Activated CD8-positive, alpha-beta memory T cell treated with anti-CD3 and anti-CD28 coated beads for 36 hours (primary cell): ENCODE measurements around the gene MACROD2. TPM values are rescaled to one million over a fixed set of nuclear protein-coding genes. Genes with fewer than 3 reads are reported as not detected.

Experiments used
- CTCF ChIA-PET: fragments of 350-600 bp; sonication (Branson Sonifier 250); formaldehyde crosslinking; loops from one replicate; lab custom pipeline; 2021; ENCODE audit warnings: antibody characterized with exemption; lab: Charles Lee
- POLR2A ChIA-PET: fragments of 350-600 bp; sonication (Branson Sonifier 250); formaldehyde crosslinking; loops from one replicate; lab custom pipeline; 2021; ENCODE audit warnings: antibody characterized with exemption; lab: Charles Lee
- total RNA-seq, 2 experiments: library from RNA; stranded (reverse); gene quantifications; one replicate each; pipeline ENCODE4 v1.2.3, GENCODE V29; 2021

The MACROD2 gene
- total RNA-seq, 2 experiments from 2014 or later: not detected

DNA sequence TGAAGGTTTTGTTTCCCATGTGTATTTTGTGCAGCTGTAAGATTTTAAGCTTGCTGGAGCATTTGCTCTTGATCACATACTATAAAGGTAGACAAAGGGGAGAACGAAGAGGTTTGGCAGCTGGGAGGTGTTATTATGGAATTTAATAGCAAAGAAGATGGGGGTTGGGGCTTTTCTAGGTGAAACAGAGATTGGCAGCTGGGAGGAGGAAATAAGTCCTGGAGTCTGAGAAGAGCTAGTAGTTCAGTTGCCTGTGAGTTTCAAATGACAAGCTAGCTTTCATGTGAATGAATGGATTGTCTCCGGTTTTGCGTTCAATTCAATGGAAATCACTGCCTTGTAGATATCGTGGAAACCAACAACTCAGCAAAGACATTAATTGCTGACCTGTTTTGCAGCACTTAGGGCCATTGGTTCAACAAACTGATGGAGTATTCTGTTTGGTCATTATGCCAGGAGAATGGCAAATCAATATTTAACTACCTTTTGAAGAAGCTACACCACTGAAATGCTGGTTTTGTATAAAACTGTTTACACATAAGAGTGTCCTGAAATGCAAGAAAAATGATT lies 380.2 kb downstream of the MACROD2 start:
- CTCF ChIA-PET: no interaction called here
- POLR2A ChIA-PET: no interaction called here

DNA sequence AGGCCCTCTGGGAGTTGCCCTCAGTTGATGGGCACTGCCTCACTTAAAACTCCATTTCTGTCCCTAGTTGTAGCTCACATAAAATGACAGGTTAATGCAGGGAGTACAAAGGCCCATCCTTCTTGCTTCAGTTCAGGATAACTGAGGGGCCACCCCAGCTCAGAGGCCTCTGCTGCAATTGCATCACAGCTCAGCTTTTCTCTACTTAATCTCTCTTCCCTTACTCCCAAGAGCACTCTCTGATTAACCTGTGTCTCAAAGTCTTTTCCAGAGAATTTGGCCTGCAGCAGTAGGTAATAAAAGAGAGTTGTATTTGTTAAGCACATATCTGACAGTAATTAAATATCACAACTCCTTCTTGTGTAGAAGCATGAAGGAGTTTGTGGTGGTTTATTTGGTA lies 383.0 kb downstream of the MACROD2 start:
- POLR2A ChIA-PET: no interaction called here
- CTCF ChIA-PET: no interaction called here

DNA sequence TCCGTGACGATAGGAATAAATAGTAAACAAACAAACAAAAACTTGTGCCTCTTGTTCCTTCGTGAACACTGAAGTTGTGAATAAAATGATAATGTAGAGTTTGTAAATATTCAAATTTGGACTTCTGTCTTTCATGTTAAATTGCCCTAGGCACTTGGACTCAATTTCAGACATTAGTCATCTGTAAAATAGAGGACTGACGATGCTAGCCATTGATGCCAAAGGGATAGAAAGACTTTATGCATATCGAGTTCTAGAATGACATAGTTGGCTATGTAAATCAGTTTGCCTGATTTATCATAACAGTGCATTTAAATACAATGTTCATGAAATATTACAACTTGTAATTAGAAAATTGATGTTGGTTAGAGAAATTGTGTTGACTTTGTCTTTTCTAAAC lies 388.0 kb downstream of the MACROD2 start:
- ChIA-PET CTCF (no interaction called here), POLR2A (no interaction called here)

DNA sequence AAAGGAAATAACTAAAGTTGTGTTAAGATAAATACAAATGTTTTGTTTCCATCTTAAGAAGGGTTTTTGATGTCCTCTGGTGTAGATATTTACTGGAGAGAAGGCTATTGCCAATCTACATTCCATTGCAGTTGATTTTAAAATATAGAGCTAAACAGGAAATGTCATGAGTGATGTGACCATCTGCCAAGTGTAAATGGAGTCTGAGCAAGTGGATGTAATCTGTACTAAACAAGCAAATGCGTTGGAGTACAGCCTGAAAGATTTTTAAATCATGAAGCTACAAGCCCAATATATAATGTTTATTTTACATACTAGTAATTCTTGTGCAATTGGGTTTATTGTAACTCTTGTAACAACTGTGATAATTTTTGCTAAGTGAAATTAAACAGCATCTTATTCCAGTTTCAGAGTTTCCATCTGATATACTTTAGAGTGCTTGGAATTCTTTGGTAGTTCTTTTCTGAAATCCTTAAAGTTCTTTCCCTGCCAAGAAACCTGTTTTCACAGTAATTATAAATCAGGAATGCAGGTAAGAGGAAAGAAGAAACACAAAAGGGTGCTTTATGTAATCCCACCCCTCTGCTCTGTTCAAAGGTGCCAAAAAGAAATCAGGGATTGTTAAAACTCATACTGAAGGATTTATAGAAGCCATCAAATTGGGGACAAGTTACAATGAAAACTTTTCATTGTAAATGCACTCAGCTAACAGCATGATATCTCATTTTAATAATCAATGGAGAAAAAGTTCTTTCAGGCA lies 389.3 kb downstream of the MACROD2 start:
- POLR2A ChIA-PET: no interaction called here
- CTCF ChIA-PET: no interaction called here

DNA sequence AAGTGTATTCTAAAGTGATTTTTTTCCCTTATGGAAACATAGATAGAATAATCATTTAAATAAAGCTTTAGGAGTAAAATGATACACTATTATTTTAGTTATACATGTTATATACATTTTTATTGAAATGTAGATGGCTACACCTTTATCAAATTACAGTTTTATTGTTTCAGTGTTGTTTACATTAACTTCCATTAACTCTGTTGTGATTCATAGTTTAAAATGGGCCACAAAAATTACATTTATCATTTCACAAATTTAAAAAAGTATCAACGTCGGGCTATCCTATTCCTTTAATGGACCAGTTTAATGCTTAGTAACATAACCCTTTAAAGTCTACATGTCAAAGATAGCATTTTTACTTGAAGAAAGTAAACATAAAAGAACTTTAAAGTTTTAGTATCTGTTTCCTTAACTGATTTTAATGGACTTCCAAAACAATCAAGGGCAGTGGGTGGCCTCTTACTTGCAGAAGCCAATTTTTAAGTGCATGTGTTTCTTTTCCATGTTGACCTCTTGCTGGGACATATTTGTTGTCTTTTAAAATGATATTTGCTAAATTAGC lies 389.9 kb downstream of the MACROD2 start:
- CTCF ChIA-PET: no interaction called here
- POLR2A ChIA-PET: no interaction called here

DNA sequence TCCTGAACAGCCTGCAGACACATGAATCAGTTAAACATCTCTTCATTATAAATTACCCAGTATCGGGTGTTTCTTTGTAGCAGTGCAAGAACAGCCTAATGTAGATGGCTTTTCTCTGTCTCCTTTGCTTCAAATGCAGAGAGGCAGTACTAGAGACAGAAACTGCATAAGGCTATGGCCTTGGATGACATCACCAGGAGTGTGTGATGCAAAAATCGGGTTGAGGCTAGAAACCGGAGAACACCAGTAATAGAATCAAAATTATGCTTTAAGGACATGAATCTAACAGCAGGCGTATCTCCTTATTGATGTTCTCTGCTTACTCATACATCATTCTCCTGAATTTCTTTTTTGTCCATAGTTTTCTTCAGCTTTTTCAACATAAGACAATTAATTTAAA lies 391.4 kb downstream of the MACROD2 start:
- POLR2A ChIA-PET: no interaction called here
- CTCF ChIA-PET: no interaction called here

DNA sequence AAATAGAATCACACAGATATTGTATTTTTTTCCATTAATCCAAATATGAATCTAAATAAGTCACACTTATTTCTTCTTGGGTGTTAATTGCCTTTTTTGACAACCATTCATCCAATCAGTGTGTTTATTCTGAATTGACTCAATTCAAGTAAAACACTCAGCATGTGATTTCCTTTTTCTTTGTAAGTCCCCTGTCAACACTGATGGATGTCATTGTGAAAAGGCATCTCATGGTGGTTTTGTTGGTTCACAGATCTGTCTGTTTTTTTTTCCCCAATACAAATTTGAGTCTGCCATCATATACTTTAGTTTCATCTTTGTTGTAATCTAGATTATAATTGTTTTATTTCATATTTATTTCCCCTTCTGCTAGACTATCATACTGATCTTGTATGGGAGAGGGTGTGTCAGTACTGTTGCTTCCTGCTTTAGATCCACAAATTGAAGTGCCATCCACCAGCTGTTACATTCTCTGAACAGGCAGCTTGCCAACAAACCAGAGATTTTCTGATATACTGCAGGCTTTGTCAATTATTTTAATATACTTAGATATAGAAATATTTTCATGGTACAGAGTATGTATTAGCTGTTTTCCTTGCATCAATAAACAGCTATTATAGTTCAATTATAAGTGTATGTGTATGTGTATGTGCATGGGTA lies 406.3 kb downstream of the MACROD2 start:
- CTCF ChIA-PET: no interaction called here
- POLR2A ChIA-PET: no interaction called here

DNA sequence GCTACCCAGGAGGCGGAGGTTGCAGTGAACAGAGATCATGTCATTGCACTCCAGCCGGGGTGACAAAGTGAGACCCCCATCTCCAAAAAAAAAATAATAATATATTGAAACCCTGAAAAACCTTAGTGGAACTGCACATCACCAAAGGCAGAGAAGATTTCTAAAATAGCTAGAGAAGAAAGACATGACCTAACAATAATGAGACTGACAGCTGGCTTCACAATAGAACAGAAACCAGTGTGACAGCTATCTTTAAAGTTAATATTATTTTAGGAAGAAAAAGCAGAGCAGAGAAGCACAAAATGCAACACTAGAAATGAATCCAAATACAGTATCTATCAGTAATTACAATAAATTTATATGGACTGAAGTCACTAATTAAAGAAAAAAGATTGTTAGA lies 409.2 kb downstream of the MACROD2 start:
- ChIA-PET POLR2A (no interaction called here), CTCF (no interaction called here)

DNA sequence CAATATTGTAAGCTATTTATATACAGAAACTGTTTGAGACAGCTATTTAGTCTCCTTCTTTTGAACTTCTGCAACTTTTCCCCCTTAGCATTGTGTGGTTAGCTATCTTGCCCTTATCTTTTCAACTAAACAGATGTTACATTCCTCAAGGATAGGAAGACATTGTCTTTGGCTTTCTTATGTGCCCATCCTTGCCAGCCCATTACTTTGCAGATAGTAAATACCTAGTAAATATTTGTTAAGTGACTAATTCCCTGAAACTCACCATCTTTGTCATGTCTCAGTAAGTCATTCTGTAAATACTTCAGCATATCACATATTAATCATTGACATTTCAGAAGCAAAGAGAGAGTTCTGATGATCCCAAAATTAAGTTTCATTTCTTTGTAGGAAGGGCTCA lies 411.2 kb downstream of the MACROD2 start:
- POLR2A ChIA-PET: no interaction called here
- CTCF ChIA-PET: no interaction called here

DNA sequence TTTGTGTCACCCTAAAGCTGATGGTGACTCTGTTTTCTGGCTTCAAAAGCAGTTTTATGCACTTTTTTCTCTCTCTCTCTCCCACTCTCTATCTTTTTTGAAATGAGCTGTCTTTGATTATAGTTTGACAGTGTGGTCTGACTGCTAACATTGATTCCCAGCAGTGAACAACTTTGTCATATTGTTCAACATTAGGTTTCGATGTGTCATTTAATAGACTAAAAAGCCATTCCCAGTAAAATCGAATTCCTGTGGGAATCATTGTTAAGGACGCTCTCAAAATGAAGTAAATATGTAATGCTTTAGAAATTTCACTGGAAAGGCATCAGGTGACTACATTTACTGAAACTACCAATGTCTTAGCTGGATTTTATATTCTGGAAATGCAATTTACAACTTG lies 412.0 kb downstream of the MACROD2 start:
- ChIA-PET CTCF (no interaction called here), POLR2A (no interaction called here)

DNA sequence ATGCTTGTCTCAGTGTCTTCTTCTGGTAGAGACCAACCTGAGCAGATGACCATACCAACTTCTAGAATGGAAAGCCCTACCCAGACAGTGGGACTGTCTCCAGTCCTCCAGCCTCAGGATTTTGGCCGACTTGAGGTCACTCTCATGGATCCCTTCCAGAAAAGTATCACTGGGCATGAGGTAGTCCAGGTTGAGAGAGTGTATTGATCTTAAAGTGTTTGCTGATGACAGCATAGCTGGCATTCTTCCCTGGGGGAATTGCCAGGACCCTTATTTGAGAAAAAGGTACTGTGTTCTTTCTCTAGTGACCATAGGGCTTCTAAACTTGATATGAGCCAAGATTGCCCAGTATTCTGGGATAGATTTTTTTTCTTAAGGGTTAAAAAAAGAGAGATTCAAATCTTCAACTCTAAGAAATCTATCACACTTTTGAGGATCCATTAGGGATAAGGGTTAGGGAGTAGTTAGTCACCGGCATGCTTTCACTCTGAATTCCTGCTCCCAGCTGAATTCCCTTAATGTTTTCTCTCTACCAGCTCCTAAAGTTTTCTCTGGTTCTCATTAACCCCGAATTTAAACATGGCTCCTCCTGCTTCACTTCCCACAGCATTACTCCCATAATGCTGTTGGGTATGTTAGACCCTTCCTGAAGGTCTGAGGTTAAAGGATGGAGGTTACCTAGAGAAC lies 415.7 kb downstream of the MACROD2 start:
- ChIA-PET CTCF (interaction anchor here (0.5 kb wide), 1 partner anchor 22 kb away, joined by 3 read pairs; no protein-coding TSS in a partner anchor), POLR2A (no interaction called here)

DNA sequence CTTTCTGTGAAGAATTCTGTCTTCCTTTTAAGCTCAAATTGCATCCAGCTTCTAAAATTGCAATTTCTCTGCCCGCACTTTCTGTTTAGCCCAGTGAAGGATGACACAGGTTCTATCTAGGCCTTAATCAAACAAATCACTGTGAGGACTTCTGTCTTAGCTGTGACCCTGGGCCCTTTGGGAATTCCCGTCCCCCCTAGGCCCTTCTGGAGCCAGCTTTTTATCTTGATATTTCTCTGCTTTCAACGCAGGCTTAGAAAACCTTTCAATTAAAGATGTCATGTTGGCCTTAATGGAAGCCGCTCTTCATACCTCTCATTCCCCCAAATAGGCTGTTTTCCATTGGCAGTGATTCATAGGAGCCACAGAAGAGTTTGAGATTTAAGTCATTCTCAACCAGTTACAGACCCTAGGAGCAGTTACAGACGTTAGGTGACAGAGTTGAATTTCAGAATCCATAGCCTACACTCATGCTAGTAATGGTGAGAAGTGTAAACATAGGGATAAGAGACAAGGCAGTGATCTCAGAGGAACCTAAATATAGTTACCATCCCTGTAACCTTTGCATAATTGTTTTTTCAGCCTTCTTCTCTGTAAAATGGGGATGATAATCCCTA lies 416.9 kb downstream of the MACROD2 start:
- ChIA-PET CTCF (no interaction called here), POLR2A (no interaction called here)

DNA sequence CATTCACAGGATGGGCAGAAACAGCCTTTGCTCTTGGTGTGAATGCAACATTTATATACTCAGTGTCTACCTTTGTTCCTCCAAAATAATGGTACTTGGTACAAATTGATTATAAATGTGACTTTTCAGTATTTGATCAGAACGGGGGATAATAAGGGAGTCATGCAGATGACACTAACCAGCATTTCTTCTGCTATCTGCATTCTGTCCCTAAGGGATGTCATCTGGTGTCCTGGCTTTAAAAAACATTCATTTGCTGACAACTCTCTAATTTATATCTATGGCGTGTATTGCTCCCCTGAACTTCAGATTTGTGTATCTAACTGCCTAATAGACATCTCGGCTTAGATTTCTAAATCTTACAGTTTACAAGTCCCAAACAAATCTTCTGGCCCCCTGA lies 418.5 kb downstream of the MACROD2 start:
- ChIA-PET CTCF (no interaction called here), POLR2A (no interaction called here)

DNA sequence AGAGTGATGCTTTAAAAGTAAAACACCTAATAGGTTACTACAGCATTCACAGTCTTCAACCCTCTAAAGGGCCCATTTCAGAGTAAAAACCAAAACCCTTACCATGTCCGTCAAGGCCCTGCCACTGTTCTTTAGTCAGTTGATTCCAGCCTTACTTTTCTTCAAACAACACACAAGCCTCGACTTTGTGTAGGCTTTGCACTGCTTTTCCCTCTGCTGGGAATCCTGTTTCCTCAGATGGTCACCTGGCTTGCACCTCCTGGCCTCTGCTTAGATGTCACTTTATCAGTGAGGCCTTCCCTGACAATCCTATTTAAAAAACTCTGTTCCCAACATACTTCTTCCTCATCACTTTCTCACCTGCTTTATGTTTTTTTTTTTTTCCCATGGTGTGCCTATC lies 419.2 kb downstream of the MACROD2 start:
- CTCF ChIA-PET: no interaction called here
- POLR2A ChIA-PET: no interaction called here

DNA sequence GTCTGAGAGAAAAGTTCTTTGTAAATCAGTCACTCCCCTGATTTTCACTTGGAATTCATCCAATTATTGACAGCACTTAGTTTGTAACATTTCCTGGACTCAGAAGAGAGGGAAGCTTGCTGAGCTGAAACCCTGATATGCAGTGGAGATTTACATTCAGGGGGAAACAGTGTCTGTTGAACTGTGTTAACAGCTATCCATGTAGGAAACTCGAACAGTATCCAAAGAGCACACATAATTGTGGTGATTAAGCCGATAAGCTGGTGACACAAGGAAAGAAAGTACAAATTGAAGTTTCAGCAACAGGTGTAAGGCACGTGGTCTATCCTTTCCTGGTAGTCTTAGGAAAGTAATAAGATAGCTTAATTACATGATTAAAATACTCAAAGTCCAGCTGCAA lies 420.2 kb downstream of the MACROD2 start:
- CTCF ChIA-PET: no interaction called here
- POLR2A ChIA-PET: no interaction called here

DNA sequence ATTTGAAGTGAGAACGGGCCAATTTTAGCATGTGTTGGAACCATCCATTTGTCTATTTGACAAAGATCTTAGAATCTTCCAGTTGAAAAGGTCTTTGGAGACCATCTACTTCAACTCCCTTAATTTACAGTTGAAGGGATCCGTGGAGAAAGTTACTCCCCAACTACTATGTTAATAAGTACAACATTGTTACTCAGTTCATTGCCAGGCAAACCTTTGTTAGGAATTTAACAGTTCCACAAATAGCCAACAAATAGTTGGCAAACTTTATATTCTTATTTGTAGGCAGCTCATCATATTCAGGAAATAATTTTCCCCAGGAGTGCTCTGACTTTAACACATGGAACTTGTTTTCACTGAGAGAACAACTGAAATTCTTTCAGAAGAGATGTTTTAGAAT lies 423.1 kb downstream of the MACROD2 start:
- ChIA-PET POLR2A (interaction anchor here (0.6 kb wide), 1 partner anchor 537 kb away, joined by 3 read pairs; no protein-coding TSS in a partner anchor), CTCF (no interaction called here)

DNA sequence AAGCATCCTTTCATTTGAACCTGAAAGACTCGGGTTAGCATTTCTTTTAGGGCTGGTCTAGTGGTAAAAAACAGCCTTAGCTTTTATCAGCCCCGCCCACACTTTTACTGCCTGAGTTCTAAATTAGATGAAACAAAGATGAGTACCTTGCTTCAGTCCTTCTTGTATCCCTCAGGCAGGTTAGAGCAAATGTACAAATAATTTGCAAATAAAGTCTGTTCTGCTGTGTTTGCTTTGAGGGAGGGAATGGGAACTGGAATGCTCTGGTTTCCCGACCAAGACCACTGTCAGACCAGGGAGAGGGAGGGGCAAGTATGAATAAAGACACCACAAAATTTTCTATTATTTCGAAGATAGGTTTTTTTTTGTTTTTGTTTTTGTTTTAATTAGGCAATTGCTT lies 427.6 kb downstream of the MACROD2 start:
- ChIA-PET POLR2A (no interaction called here), CTCF (no interaction called here)

DNA sequence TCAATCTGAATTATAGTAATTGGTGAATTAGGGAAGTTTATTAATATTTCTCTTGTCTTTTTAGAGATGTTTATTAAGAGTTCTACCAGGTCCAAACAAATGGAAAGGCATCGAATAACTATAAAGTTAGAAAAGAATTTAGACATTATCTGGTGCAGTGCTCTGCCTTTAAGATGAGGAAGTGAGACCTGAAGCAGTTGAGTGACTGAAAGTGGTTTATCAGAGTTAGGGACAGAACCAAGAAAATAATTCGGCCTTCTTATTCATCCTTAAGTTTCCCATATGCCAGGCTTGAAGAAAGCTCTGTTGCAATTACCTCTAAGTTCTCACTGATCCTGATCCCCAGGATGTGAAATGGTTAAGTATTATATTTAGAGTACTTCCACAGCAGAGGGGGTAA lies 436.3 kb downstream of the MACROD2 start:
- CTCF ChIA-PET: no interaction called here

DNA sequence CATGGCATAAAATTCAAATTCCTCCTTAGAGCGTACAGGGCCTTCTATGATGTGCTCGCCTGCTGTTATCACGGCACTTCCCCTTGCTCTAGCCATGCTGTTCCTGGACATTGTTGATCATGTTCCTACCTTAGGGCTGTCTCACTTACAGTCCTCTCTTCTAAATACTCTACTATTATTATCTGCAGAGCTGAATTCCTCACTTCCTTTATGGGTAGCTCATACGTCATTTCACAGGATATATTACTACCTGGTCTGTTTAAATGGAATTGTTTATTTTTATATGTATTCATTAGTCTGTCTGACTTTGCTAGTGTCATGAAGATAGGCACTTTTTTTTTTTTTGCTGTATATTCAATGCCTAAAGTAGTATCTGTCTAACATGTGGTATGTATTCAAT lies 436.8 kb downstream of the MACROD2 start:
- ChIA-PET POLR2A (no interaction called here), CTCF (no interaction called here)

More for the DNA sequence above, 436.3 kb downstream of the MACROD2 start:
- POLR2A ChIA-PET: interaction anchor here (0.6 kb wide), 1 partner anchor 1016 kb away, joined by 4 read pairs; no protein-coding TSS in a partner anchor

DNA sequence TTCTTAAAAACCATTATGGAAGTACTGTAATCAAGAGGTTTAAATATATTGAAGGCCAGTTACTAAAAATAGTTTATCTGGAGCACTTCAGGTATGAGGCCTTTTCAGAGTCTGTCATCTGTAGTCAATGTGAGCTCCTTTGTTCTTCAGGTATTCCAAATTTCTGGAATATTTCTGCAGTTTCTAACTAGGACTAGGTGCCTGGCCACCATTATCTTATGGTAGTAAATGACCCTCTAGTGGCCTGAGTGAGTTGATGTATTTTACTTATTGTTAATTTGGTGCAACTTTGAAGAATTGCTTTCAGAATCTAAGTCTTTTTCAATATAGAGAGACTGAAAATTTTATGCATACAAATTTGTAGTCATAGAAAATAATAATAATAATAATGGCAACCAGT lies 437.3 kb downstream of the MACROD2 start:
- ChIA-PET CTCF (no interaction called here), POLR2A (no interaction called here)
